Naive thymus-derived CD4-positive, alpha-beta T cell (primary cell): ENCODE results near the gene CNR2. TPM values are rescaled to one million over a fixed set of nuclear protein-coding genes. Genes with fewer than 3 reads are reported as not detected.

Source experiments
- ATAC-seq: fragments of 150-1000 bp; cut with Tn5 transposase; 2 replicates; pipeline ENCODE4 v1.10.0; 2021; ENCODE audit warnings: mild to moderate bottlenecking, moderate library complexity
- CTCF ChIA-PET: fragments of 350-600 bp; sonication (Branson Sonifier 250); formaldehyde crosslinking; loops from one replicate; lab custom pipeline; 2021; ENCODE audit warnings: antibody characterized with exemption; lab: Charles Lee
- POLR2A ChIA-PET: fragments of 350-600 bp; sonication (Branson Sonifier 250); formaldehyde crosslinking; loops from one replicate; lab custom pipeline; 2021; ENCODE audit warnings: antibody characterized with exemption, inconsistent platforms; lab: Charles Lee
- DNase-seq, 9 donors: peaks; one replicate each; pipeline versions ENCODE4 v3.0.0 to v3.0.0-alpha.2; 2020 to 2022; ENCODE audit warnings: mixed read lengths in 1 of 9
- H3K27ac ChIP-seq: one replicate; pipeline ENCODE4 v1.7.0; 2013; ENCODE audit warnings: mild to moderate bottlenecking, low read depth, low read length, moderate library complexity
- H3K27me3 ChIP-seq, 2 donors: one replicate each; pipeline ENCODE4 v1.7.0; 2013; ENCODE audit warnings: low read length in 2 of 2, mild to moderate bottlenecking in 2 of 2, moderate library complexity in 2 of 2; ENCODE audit not compliant: control insufficient read depth in 2 of 2, insufficient read depth in 2 of 2
- H3K36me3 ChIP-seq, 3 experiments: 1 replicate in 2 of 3; 2 replicates in 1 of 3; pipeline ENCODE4 v1.7.0; 2013; ENCODE audit warnings: low read length in 3 of 3, mild to moderate bottlenecking in 3 of 3, moderate library complexity in 1 of 3; ENCODE audit not compliant: insufficient read depth in 3 of 3, control insufficient read depth in 2 of 3
- H3K4me1 ChIP-seq, 2 donors: one replicate each; pipeline ENCODE4 v1.7.0; 2013; ENCODE audit warnings: low read length in 2 of 2, mild to moderate bottlenecking in 2 of 2, moderate library complexity in 1 of 2; ENCODE audit not compliant: control insufficient read depth in 2 of 2, insufficient read depth in 2 of 2
- H3K4me3 ChIP-seq: 2 replicates; pipeline ENCODE4 v1.7.0; 2013; ENCODE audit warnings: mild to moderate bottlenecking, low read length
- H3K9me3 ChIP-seq, 3 experiments: 1 replicate in 2 of 3; 2 replicates in 1 of 3; pipeline ENCODE4 v1.7.0; 2013; ENCODE audit warnings: low read length in 3 of 3; ENCODE audit not compliant: control insufficient read depth in 2 of 3
- H3K27ac Mint-ChIP-seq, 9 donors: one replicate each; pipeline ENCODE4 v1.8.0; 2020 to 2022; ENCODE audit warnings: mixed read lengths in 9 of 9, mild to moderate bottlenecking in 8 of 9, moderate library complexity in 5 of 9, inconsistent platforms in 2 of 9
- H3K27me3 Mint-ChIP-seq, 5 donors: one replicate each; pipeline ENCODE4 v1.8.0; 2021 to 2022; ENCODE audit warnings: mixed read lengths in 5 of 5, mild to moderate bottlenecking in 1 of 5
- H3K36me3 Mint-ChIP-seq, 5 donors: one replicate each; pipeline ENCODE4 v1.8.0; 2020 to 2022; ENCODE audit warnings: mixed read lengths in 5 of 5, mild to moderate bottlenecking in 3 of 5, inconsistent platforms in 1 of 5
- H3K4me1 Mint-ChIP-seq, 7 donors: one replicate each; pipeline ENCODE4 v1.8.0; 2020 to 2022; ENCODE audit warnings: mixed read lengths in 7 of 7, mild to moderate bottlenecking in 3 of 7, inconsistent platforms in 1 of 7
- H3K4me3 Mint-ChIP-seq, 10 donors: one replicate each; pipeline ENCODE4 v1.8.0; 2020 to 2022; ENCODE audit warnings: mild to moderate bottlenecking in 10 of 10, mixed read lengths in 10 of 10, moderate library complexity in 6 of 10, inconsistent platforms in 2 of 10
- H3K9me3 Mint-ChIP-seq, 11 donors: one replicate each; pipeline ENCODE4 v1.8.0; 2020 to 2022; ENCODE audit warnings: mixed read lengths in 11 of 11, mild to moderate bottlenecking in 4 of 11, inconsistent platforms in 1 of 11, moderate library complexity in 1 of 11
- intact Hi-C, 2 donors: fragments of 100-400 bp; cut with micrococcal nuclease; formaldehyde crosslinking; loops; one replicate each; pipeline ENCODE4 v1.15.1; 2023
- polyA plus RNA-seq, 2 donors: library from polyadenylated mRNA; unstranded; fragments of 300-500 nt; fragmentation: Illumina TruSeq; gene quantifications; one replicate each; pipeline ENCODE4 v1.2.3, GENCODE V29; 2021
- total RNA-seq, 6 experiments: library from RNA in 5 of 6; stranded (reverse) in 5 of 6; gene quantifications; 1 replicate in 5 of 6; 2 replicates in 1 of 6; pipeline ENCODE4 v1.2.3 and lab custom pipeline; 2021 to 2026

Gene CNR2
- total RNA-seq (1 to 10 TPM in 1 of 5 experiments, under 1 TPM in 4; 0.05 to 2.8 (median 0.24) TPM), polyA plus RNA-seq (under 1 TPM in 1 of 2 donors, not detected in 1; 0.17 TPM), total RNA-seq (lab: John Stamatoyannopoulos, UW) (not detected)

- ChIA-PET CTCF (interaction anchor here (1.2 kb wide), 1 partner anchor 103 kb away, joined by 3 read pairs; no protein-coding TSS in a partner anchor), POLR2A (interaction anchor here (1.0 to 1.1 kb wide), 2 partner anchors 44 to 88 kb away, joined by 3 read pairs; partner anchors contain the start of gene HMGCL)
- Histone ChIP-seq H3K36me3 (no peaks in the 10 kb centered on the region), H3K27me3 (no peaks in the 10 kb centered on the region), H3K9me3 (no peaks in the 10 kb centered on the region), H3K4me1 (peaks cover 26 to 31% of the 10 kb centered on the region in 2 donors), H3K4me3 (no peak within 1 kb of the TSS), H3K27ac (no peak within 1 kb of the TSS)
- peaks cover 0 to 2% (median 0%) of the 10 kb centered on the region in 5 donors for H3K27me3 Mint-ChIP-seq
- peaks cover 31 to 71% (median 56%) of the 10 kb centered on the region in 7 donors for H3K4me1 Mint-ChIP-seq
- DNase-seq (no peak), ATAC-seq (peak; percentile 28)
- H3K9me3 Mint-ChIP-seq = no peaks in the 10 kb centered on the region
- H3K36me3 Mint-ChIP-seq = peaks cover 0 to 1% (median 0%) of the 10 kb centered on the region in 5 donors
- peak within 1 kb of the TSS in 6 of 10 donors; percentile 0 to 65 (median 48) for H3K4me3 Mint-ChIP-seq
- H3K27ac Mint-ChIP-seq = peak within 1 kb of the TSS in 7 of 9 donors; percentile 40 to 71 (median 61)
- intact Hi-C loops = no loop called here
Measured at GRCh38 chr1:23913212-23913880, at the start of gene CNR2. Gene CNR2 (minus strand): TSS chr1:23913362. CDS start chr1:23875617, 37,745 bp downstream.

DNA sequence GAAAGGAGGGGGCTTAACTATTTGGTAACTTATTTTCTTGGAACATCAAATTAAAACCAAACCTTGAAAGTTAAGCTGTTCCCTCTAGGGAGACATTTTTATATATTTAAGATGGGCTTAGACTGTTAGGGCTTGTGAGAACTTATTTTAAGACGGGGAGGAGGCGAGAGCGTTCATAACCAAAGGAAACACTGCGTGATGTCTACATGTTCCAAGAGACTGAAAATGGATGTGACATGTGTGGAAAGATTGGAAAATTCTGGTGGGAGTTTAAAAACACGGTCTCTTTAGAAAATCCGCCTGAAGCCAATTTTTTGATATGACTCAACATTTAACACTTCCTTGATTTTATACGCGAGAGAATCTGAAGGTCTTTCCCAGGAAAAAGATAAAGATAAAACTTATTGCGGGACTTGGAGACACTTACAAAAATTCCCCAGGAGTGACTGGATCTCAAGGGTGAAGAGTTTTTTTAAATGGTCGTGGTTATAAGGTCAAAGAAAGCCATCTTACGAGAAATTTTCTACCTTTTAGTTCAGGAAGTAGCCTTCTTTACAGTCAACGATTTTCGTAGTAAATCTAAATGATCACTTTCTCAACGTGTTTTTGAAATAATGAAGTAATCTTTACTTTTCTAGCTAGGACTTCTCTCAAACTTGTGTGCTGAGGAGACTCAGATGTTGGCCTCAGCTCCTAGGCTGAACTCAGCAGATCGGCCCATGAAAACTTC, 47.3 kb upstream of the CNR2 start:
- peaks cover 6 to 12% (median 11%) of the 10 kb centered on the region in 3 experiments for H3K36me3 ChIP-seq
- H3K4me1 ChIP-seq = peaks cover 14 to 30% of the 10 kb centered on the region in 2 donors
- H3K27me3 ChIP-seq = no peaks in the 10 kb centered on the region
- Mint-ChIP-seq H3K27me3 (no peaks in the 10 kb centered on the region), H3K4me3 (peak overlapping the region; percentile 93 to 100 (median 99)), H3K4me1 (peaks cover 27 to 84% (median 59%) of the 10 kb centered on the region in 7 donors), H3K9me3 (peaks cover 0 to 4% (median 0%) of the 10 kb centered on the region in 11 donors), H3K36me3 (peaks cover 0 to 20% (median 17%) of the 10 kb centered on the region in 5 donors), H3K27ac (peak overlapping the region; percentile 98 to 100 (median 100))
- no peak for ATAC-seq
- DNase-seq = peak in 1 of 9 donors; percentile 31
- intact Hi-C loops = loop anchor here in 1 of 2 donors (1.0 kb wide), 1 partner anchor 110 kb away; no protein-coding TSS in a partner anchor
- peak overlapping the region; percentile 95 for H3K27ac ChIP-seq
- CTCF ChIA-PET = interaction anchor here (1.0 to 1.2 kb wide), 2 partner anchors 15 to 20 kb away, joined by 3 to 4 read pairs; partner anchors contain the start of gene SRSF10
- POLR2A ChIA-PET = interaction anchor here (0.6 to 8.4 kb wide), 9 partner anchors 9 to 1272 kb away, joined by 3 to 108 read pairs (median 4); partner anchors contain the start of genes HMGCL, PITHD1, SRSF10 and SYF2
- no peaks in the 10 kb centered on the region for H3K9me3 ChIP-seq
- peak overlapping the region; percentile 72 for H3K4me3 ChIP-seq

DNA sequence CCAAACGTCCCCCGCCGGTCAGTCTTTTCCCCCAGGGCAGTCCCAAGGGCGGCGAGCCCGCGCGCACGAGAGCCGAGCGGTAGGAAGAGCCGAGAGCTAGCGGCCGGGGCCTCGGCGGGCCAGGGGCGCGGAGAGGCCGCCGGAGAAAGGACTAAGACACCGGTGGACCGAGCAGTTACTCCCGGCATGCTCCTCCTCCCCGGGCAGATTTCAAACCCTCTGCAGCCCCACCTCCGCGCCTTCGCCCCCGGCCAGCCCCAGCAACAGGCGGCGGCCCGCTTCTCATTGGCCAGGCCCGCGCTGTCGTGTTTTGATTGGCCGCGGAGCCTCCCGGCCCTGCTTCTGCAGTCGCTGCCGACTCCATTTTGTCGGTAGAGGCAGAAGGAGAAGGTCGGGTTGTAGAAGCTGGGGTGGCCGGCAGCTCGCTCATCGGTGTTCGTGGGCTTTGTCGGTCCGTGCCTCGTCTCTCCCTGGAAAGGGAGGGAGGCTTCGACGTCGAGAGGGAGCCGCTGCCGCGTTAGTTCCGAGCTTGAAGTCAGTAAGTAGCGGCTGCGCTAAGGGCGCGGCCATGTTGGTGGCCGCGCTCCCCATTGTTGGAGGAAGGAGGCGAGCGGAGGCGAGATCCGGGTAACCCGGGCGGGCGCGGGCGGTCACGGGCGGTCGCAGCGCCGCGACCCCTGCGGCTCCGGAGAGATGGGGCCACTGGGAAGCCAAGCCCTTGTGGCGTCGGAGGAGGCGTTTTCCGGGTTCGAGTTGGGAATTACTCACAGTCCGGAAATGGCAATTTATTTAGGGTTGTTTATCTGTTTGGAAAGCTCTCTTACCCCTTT, 46.5 kb upstream of the CNR2 start, which contains the start of gene PNRC2:
Gene PNRC2 (plus strand): TSS at position 368 of the 830 bp plus-strand sequence. CDS start 1,630 bp downstream, outside the sequence.
- CTCF ChIA-PET = interaction anchor here (0.5 to 1.0 kb wide), 4 partner anchors 21 to 70 kb away, joined by 3 to 4 read pairs (median 4); partner anchors contain the start of gene SRSF10
- Histone ChIP-seq H3K27me3 (no peaks in the 10 kb centered on the region), H3K27ac (peak within 1 kb of the TSS; percentile 95), H3K4me1 (peaks cover 22 to 26% of the 10 kb centered on the region in 2 donors), H3K9me3 (no peaks in the 10 kb centered on the region), H3K4me3 (peak within 1 kb of the TSS; percentile 72), H3K36me3 (peaks cover 6 to 12% (median 11%) of the 10 kb centered on the region in 3 experiments)
- peak within 1 kb of the TSS; percentile 93 to 100 (median 99) for H3K4me3 Mint-ChIP-seq
- ATAC-seq (peak; percentile 91), DNase-seq (peak; percentile 90 to 97 (median 95))
- H3K27me3 Mint-ChIP-seq = no peaks in the 10 kb centered on the region
- peaks cover 0 to 4% (median 0%) of the 10 kb centered on the region in 11 donors for H3K9me3 Mint-ChIP-seq
- POLR2A ChIA-PET = interaction anchor here (0.6 to 8.4 kb wide), 12 partner anchors 10 to 1273 kb away, joined by 3 to 108 read pairs (median 4); partner anchors contain the start of genes ELOA, HMGCL, PITHD1 and SRSF10
- peak within 1 kb of the TSS; percentile 98 to 100 (median 100) for H3K27ac Mint-ChIP-seq
- peaks cover 31 to 84% (median 59%) of the 10 kb centered on the region in 7 donors for H3K4me1 Mint-ChIP-seq
- peaks cover 0 to 20% (median 17%) of the 10 kb centered on the region in 5 donors for H3K36me3 Mint-ChIP-seq
- intact Hi-C loops = loop anchor here (1.0 to 10.0 kb wide), 19 partner anchors 8 to 1275 kb away; partner anchors contain the start of genes GALE (in 2 of the 2), SRRM1 (in 2 of the 2), CLIC4 (in 1 of the 2) and ELOA (in 1 of the 2)

GRCh38 chr1:23958810-23959460, 45.8 kb upstream of the CNR2 start:
- Histone ChIP-seq H3K27ac (peak overlapping the region; percentile 95), H3K9me3 (no peaks in the 10 kb centered on the region), H3K36me3 (peaks cover 6 to 10% (median 6%) of the 10 kb centered on the region in 3 experiments), H3K27me3 (no peaks in the 10 kb centered on the region), H3K4me3 (peak overlapping the region; percentile 72), H3K4me1 (peaks cover 23 to 25% of the 10 kb centered on the region in 2 donors)
- CTCF ChIA-PET = interaction anchor here (0.5 to 0.6 kb wide), 3 partner anchors 23 to 70 kb away, joined by 3 to 4 read pairs (median 3); no protein-coding TSS in a partner anchor
- H3K27ac Mint-ChIP-seq = peak overlapping the region; percentile 98 to 100 (median 100)
- DNase-seq (peak; percentile 60 to 96 (median 92)), ATAC-seq (peak; percentile 89)
- peaks cover 0 to 20% (median 10%) of the 10 kb centered on the region in 5 donors for H3K36me3 Mint-ChIP-seq
- peaks cover 0 to 4% (median 0%) of the 10 kb centered on the region in 11 donors for H3K9me3 Mint-ChIP-seq
- peak overlapping the region; percentile 93 to 100 (median 99) for H3K4me3 Mint-ChIP-seq
- H3K4me1 Mint-ChIP-seq = peaks cover 31 to 82% (median 56%) of the 10 kb centered on the region in 7 donors
- H3K27me3 Mint-ChIP-seq = no peaks in the 10 kb centered on the region
- POLR2A ChIA-PET = interaction anchor here (0.5 to 8.4 kb wide), 10 partner anchors 10 to 1274 kb away, joined by 3 to 108 read pairs (median 4); partner anchors contain the start of genes ELOA, HMGCL, PITHD1 and SRSF10
- intact Hi-C loops = loop anchor here (1.0 to 10.0 kb wide), 18 partner anchors 8 to 1276 kb away; partner anchors contain the start of genes GALE (in 2 of the 2), SRRM1 (in 2 of the 2), CLIC4 (in 1 of the 2) and ELOA (in 1 of the 2)
